Adrenal gland (tissue), 12 donors: ENCODE results near the gene PMVK. TPM values are rescaled to one million over a fixed set of nuclear protein-coding genes. Genes with fewer than 3 reads are reported as not detected.

Source experiments
- DNase-seq, 7 donors: peaks; one replicate each; pipeline ENCODE4 v3.0.0-alpha.2; 2019 to 2020
- H3K27ac ChIP-seq, 5 donors: fragments of 200-600 bp; sonication (generic) in 4 of 5; 1 replicate in 3 of 5; 2 replicates in 2 of 5; pipeline versions ENCODE4 v1.5.1 to v1.8.0; 2016 to 2020; ENCODE audit warnings: mild to moderate bottlenecking in 1 of 5
- H3K27me3 ChIP-seq: fragments of 200-600 bp; 2 replicates; pipeline ENCODE4 v1.8.0; 2021
- H3K36me3 ChIP-seq, 2 donors: fragments of 200-600 bp; replicated peaks in 1 of 2; 1 replicate in 1 of 2; 2 replicates in 1 of 2; pipeline versions ENCODE4 v1.5.1 to v1.8.0; 2018 to 2022
- H3K4me1 ChIP-seq, 2 donors: fragments of 200-600 bp; replicated peaks in 1 of 2; 1 replicate in 1 of 2; 2 replicates in 1 of 2; pipeline versions ENCODE4 v1.5.1 to v1.8.0; 2018 to 2021
- H3K4me3 ChIP-seq, 4 donors: fragments of 200-600 bp; sonication (generic) in 3 of 4; one replicate each; pipeline ENCODE4 v1.5.1; 2016 to 2018
- H3K9me3 ChIP-seq, 3 donors: fragments of 200-600 bp; sonication (generic) in 1 of 3; replicated peaks in 1 of 3; 1 replicate in 2 of 3; 2 replicates in 1 of 3; pipeline versions ENCODE4 v1.5.1 to v1.8.0; 2016 to 2021
- CTCF ChIP-seq, 6 experiments: fragments of 450-650 bp in 4 of 6; fragments of 200-600 bp in 2 of 6; sonication (generic) in 1 of 6; IDR thresholded peaks; 1 replicate in 5 of 6; 2 replicates in 1 of 6; pipeline versions ENCODE4 v1.5.1 to v1.8.0; 2016 to 2021; ENCODE audit warnings: antibody characterized with exemption in 6 of 6, mild to moderate bottlenecking in 2 of 6, moderate library complexity in 1 of 6
- POLR2A ChIP-seq, 2 donors: fragments of 450-650 bp; IDR thresholded peaks; one replicate each; pipeline ENCODE4 v1.6.1; 2017; ENCODE audit warnings: antibody characterized with exemption in 2 of 2, mild to moderate bottlenecking in 2 of 2, moderate library complexity in 1 of 2
- WGBS, 4 donors: extraction: QIAGEN DNeasy Blood & Tissue Kit in 2 of 4; methylation state at CpG; one replicate each; pipeline versions ENCODE4 v1.1.5 to v1.1.7; 2013 to 2017; 5-methylcytosine and 5-hydroxymethylcytosine counted together
- intact Hi-C, 2 donors: fragments of 100-400 bp; cut with DNase I; formaldehyde crosslinking; loops; one replicate each; pipeline versions ENCODE4 v1.14.1 to v1.15.0; 2022 to 2023
- microRNA-seq, 3 donors: library from miRNA; unstranded; fragments of <30 nt; microRNA quantifications; one replicate each; pipeline ENCODE4, GENCODE V29; 2017 to 2020
- polyA plus RNA-seq, 3 donors: library from polyadenylated mRNA; stranded (reverse); fragments of 200-250 nt in 2 of 3; fragments of 350-450 nt in 1 of 3; fragmentation: Illumina TruSeq in 1 of 3; extraction: RNeasy Lipid Tissue Mini Kit (QIAGEN cat#74804) in 1 of 3; gene quantifications; one replicate each; pipeline ENCODE4 v1.2.3, GENCODE V29; 2013 to 2014
- small RNA-seq, 2 donors: library from RNA; depleted of rRNA; stranded (forward); fragments of <200 nt; gene quantifications; one replicate each; pipeline ENCODE3, GENCODE V24; 2016
- total RNA-seq, 9 donors: library from RNA; depleted of rRNA in 4 of 9; stranded (reverse); fragments of >200 nt in 4 of 9; fragments of 120-200 nt in 1 of 9; fragmentation: NEBNext Ultra II Directional in 1 of 9; extraction: Animal tissue kit (Norgen Biotek cat#: 25700) in 1 of 9; gene quantifications; one replicate each; pipeline versions ENCODE4 v1.1.0 to v1.2.4, GENCODE V29; 2013 to 2023
- donor health status: healthy with polysubstance abuse.
- donor health status: Bipolar disorder and iron deficiency.
- donor health status: DM: yes; HTN: yes; CAD: no.
- donor health status: DM: no; HTN: no; CAD: no.
- donor health status: DM: no; HTN: no; CAD: no.
- donor health status: DM: yes; HTN: yes; CAD: no.

Gene PMVK
- total and polyA plus RNA-seq, 12 donors: 12.6 to 70.0 (median 41.7) TPM

GRCh38 chr1:154877370-154877974 is 59.0 kb downstream of the PMVK start:
- Histone ChIP-seq H3K4me3 (no peak overlapping the region), H3K27ac (no peak overlapping the region), H3K27me3 (no peaks in the 10 kb centered on the region), H3K4me1 (no peaks in the 10 kb centered on the region), H3K9me3 (no peaks in the 10 kb centered on the region), H3K36me3 (no peaks in the 10 kb centered on the region)
- 65 to 75% (median 70%) methylated on average over 17 of the region's 17 CpGs for WGBS, 4 donors
- no peak for TF ChIP-seq CTCF (IDR thresholded peaks at IDR 0.05)
- TF ChIP-seq POLR2A (IDR thresholded peaks at IDR 0.05): no peak
- intact Hi-C loops: loop anchor here (5.0 to 10.0 kb wide), 3 partner anchors 210 to 403 kb away; no protein-coding TSS in a partner anchor
- DNase-seq: no peak

DNA sequence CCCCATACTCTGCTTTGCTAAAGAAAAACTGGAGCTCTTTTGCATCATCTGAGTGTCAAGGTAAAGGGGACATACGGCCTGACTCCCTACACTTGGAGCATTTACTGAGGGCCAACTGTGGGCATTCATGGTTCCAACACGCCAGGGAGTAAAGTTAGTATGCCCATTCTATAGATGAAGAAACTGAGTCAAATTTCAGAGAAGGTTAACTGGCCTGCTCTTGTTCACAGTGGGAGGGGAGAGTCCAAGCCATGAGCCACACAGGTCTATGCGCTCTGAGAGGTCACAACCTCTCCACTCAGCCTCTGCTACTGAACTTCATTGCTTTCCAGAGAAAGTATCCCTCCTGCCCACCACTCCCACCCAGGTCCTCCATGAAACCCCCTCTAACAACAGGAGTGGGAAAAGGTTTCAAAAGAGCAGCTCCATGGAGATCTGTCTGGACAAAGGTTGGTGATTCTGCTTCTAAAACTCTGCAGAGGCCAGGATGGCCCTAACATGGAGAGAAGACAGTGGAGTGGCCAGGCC is 59.6 kb downstream of the PMVK start:
- no peak overlapping the region for H3K4me3 ChIP-seq
- H3K9me3 ChIP-seq: no peaks in the 10 kb centered on the region
- intact Hi-C loops: loop anchor here (5.0 to 10.0 kb wide), 3 partner anchors 210 to 402 kb away; no protein-coding TSS in a partner anchor
- DNase-seq: no peak
- H3K27me3 ChIP-seq: no peaks in the 10 kb centered on the region
- TF ChIP-seq CTCF (IDR thresholded peaks at IDR 0.05) (no peak), POLR2A (IDR thresholded peaks at IDR 0.05) (no peak)
- H3K4me1 ChIP-seq: no peaks in the 10 kb centered on the region
- H3K27ac ChIP-seq: no peak overlapping the region
- 50 to 66% (median 61%) methylated on average over 3 of the region's 3 CpGs for WGBS, 4 donors
- H3K36me3 ChIP-seq: no peaks in the 10 kb centered on the region

Small RNA genes lying within 50 kb of the gene (microRNA-seq; reads per million reads assigned to microRNA genes)
- gene MIR4258: 0 to 0.57 (median 0.45) reads per million in 3 donors

Small RNA genes lying within 50 kb of the gene (small RNA-seq; reads per million reads assigned to genes)
- gene MIR4258: 0 reads per million in 2 donors
- gene RF00017: 0 reads per million in 2 donors

Other genes starting within 250 kb of the PMVK start
- gene KCNN3, start 66.4 kb downstream of the PMVK start, total RNA-seq: 1 to 10 TPM in 5 of 9 donors, under 1 TPM in 4; 0.17 to 2.3 (median 1.1) TPM
- gene KCNN3, start 66.4 kb downstream of the PMVK start, polyA plus RNA-seq: 1 to 10 TPM in 1 of 3 donors, under 1 TPM in 2; 0.34 to 2.0 (median 0.80) TPM
- gene PBXIP1, start 19.4 kb upstream of the PMVK start, total RNA-seq: 100 to 1,000 TPM; 120 to 342 (median 278) TPM
- gene PBXIP1, start 19.4 kb upstream of the PMVK start, polyA plus RNA-seq: 100 to 1,000 TPM in 2 of 3 donors, 10 to 100 TPM in 1; 97.0 to 184 (median 110) TPM
- 10 to 100 TPM; 26.2 to 61.1 (median 42.6) TPM for gene PYGO2, start 25.1 kb upstream of the PMVK start, total RNA-seq
- 10 to 100 TPM; 28.2 to 44.1 (median 29.2) TPM for gene PYGO2, start 25.1 kb upstream of the PMVK start, polyA plus RNA-seq
- 100 to 1,000 TPM in 7 of 9 donors, 10 to 100 TPM in 2; 80.3 to 240 (median 120) TPM for gene SHC1, start 34.0 kb upstream of the PMVK start, total RNA-seq
- 100 to 1,000 TPM; 167 to 260 (median 249) TPM for gene SHC1, start 34.0 kb upstream of the PMVK start, polyA plus RNA-seq
- 10 to 100 TPM; 23.2 to 87.0 (median 30.3) TPM for gene CKS1B, start 38.0 kb upstream of the PMVK start, total RNA-seq
- 10 to 100 TPM; 12.4 to 51.0 (median 22.3) TPM for gene CKS1B, start 38.0 kb upstream of the PMVK start, polyA plus RNA-seq
- 10 to 100 TPM; 21.6 to 43.0 (median 28.7) TPM for gene FLAD1, start 46.6 kb upstream of the PMVK start, total RNA-seq
- gene FLAD1, start 46.6 kb upstream of the PMVK start, polyA plus RNA-seq: 10 to 100 TPM; 30.7 to 65.5 (median 41.1) TPM
- under 1 TPM in 1 of 9 donors, not detected in 8; 0.44 TPM for gene LENEP, start 56.9 kb upstream of the PMVK start, total RNA-seq
- gene LENEP, start 56.9 kb upstream of the PMVK start, polyA plus RNA-seq: not detected
- gene ZBTB7B, start 66.1 kb upstream of the PMVK start, total RNA-seq: 100 to 1,000 TPM in 1 of 9 donors, 10 to 100 TPM in 8; 23.3 to 126 (median 78.1) TPM
- gene ZBTB7B, start 66.1 kb upstream of the PMVK start, polyA plus RNA-seq: 10 to 100 TPM; 22.4 to 97.3 (median 27.9) TPM
- gene DCST2, start 97.1 kb upstream of the PMVK start, total RNA-seq: 1 to 10 TPM in 3 of 9 donors, under 1 TPM in 4, not detected in 2; 0.14 to 2.4 (median 0.90) TPM
- 10 to 100 TPM in 1 of 3 donors, 1 to 10 TPM in 1, under 1 TPM in 1; 0.24 to 15.2 (median 8.5) TPM for gene DCST2, start 97.1 kb upstream of the PMVK start, polyA plus RNA-seq
- gene DCST1, start 97.1 kb upstream of the PMVK start, total RNA-seq: not detected
- gene DCST1, start 97.1 kb upstream of the PMVK start, polyA plus RNA-seq: not detected
- gene ADAM15, start 114.6 kb upstream of the PMVK start, total RNA-seq: 10 to 100 TPM; 11.6 to 84.2 (median 58.3) TPM
- gene ADAM15, start 114.6 kb upstream of the PMVK start, polyA plus RNA-seq: 100 to 1,000 TPM in 2 of 3 donors, 10 to 100 TPM in 1; 16.1 to 269 (median 240) TPM
- gene EFNA4, start 127.0 kb upstream of the PMVK start, total RNA-seq: 10 to 100 TPM in 5 of 9 donors, 1 to 10 TPM in 4; 3.5 to 28.7 (median 12.7) TPM
- 10 to 100 TPM; 10.0 to 23.5 (median 12.1) TPM for gene EFNA4, start 127.0 kb upstream of the PMVK start, polyA plus RNA-seq
- gene EFNA3, start 142.1 kb upstream of the PMVK start, total RNA-seq: 1 to 10 TPM; 1.4 to 7.3 (median 2.7) TPM
- 1 to 10 TPM; 2.8 to 4.0 (median 3.7) TPM for gene EFNA3, start 142.1 kb upstream of the PMVK start, polyA plus RNA-seq
- gene EFNA1, start 191.2 kb upstream of the PMVK start, total RNA-seq: 10 to 100 TPM in 8 of 9 donors, 1 to 10 TPM in 1; 9.9 to 49.7 (median 27.7) TPM
- 10 to 100 TPM in 2 of 3 donors, 1 to 10 TPM in 1; 6.6 to 35.9 (median 30.2) TPM for gene EFNA1, start 191.2 kb upstream of the PMVK start, polyA plus RNA-seq
- gene SLC50A1, start 199.1 kb upstream of the PMVK start, total RNA-seq: 100 to 1,000 TPM in 2 of 9 donors, 10 to 100 TPM in 7; 31.7 to 112 (median 50.6) TPM
- gene SLC50A1, start 199.1 kb upstream of the PMVK start, polyA plus RNA-seq: 100 to 1,000 TPM in 1 of 3 donors, 10 to 100 TPM in 2; 55.2 to 172 (median 61.8) TPM
- 100 to 1,000 TPM in 8 of 9 donors, 10 to 100 TPM in 1; 45.4 to 192 (median 159) TPM for gene DPM3, start 203.8 kb upstream of the PMVK start, total RNA-seq
- gene DPM3, start 203.8 kb upstream of the PMVK start, polyA plus RNA-seq: 1,000 to 10,000 TPM in 2 of 3 donors, 1 to 10 TPM in 1; 6.8 to 1,427 (median 1,371) TPM
- gene KRTCAP2, start 236.6 kb upstream of the PMVK start, total RNA-seq: 100 to 1,000 TPM in 8 of 9 donors, 10 to 100 TPM in 1; 76.1 to 252 (median 154) TPM
- gene KRTCAP2, start 236.6 kb upstream of the PMVK start, polyA plus RNA-seq: 100 to 1,000 TPM; 383 to 806 (median 704) TPM
- gene TRIM46, start 237.1 kb upstream of the PMVK start, total RNA-seq: under 1 TPM in 7 of 9 donors, not detected in 2; 0.19 to 0.96 (median 0.44) TPM
- 1 to 10 TPM in 2 of 3 donors, under 1 TPM in 1; 0.38 to 5.6 (median 1.2) TPM for gene TRIM46, start 237.1 kb upstream of the PMVK start, polyA plus RNA-seq